ENCODE results near the gene CCS. TPM values are rescaled to one million over a fixed set of nuclear protein-coding genes. Genes with fewer than 3 reads are reported as not detected.
"Not testable (repeated sequence)": the region's sequence is repeated elsewhere in the genome, so short reads cannot be mapped to it uniquely, and the experiment has no call there.

The CCS gene
- total and polyA plus RNA-seq, 7 donors = 10.5 to 22.9 (median 15.7) TPM

- 65 to 77% (median 76%) methylated on average over 2 of the region's 2 CpGs for WGBS, 3 donors
- Histone ChIP-seq H3K9me3 (no peaks in the 10 kb centered on the region), H3K4me1 (peaks cover 12% of the 10 kb centered on the region), H3K36me3 (ENCODE audit: insufficient read depth in 1 of 2, low read depth in 1 of 2) (peaks cover 0 to 16% of the 10 kb centered on the region in 2 donors), H3K4me3 (no peak overlapping the region), H3K27ac (no peak overlapping the region), H3K27me3 (ENCODE audit: insufficient read depth in 3 of 3, low read length in 2 of 3) (no peaks in the 10 kb centered on the region)
- intact Hi-C loops (cut with DNase I) = no loop called here
- ATAC-seq (no peak), DNase-seq (no peak)
- no peak for TF ChIP-seq CTCF (IDR thresholded peaks at IDR 0.05)
These were observed 22.2 kb upstream of the CCS start for GRCh38 chr11:66570850-66571180.

GRCh38 chr11:66579017-66579606, 13.9 kb upstream of the CCS start:
- WGBS, 3 donors = 16 to 19% (median 18%) methylated on average over 25 of the region's 25 CpGs
- Histone ChIP-seq H3K27ac (no peak overlapping the region), H3K27me3 (ENCODE audit: insufficient read depth in 3 of 3, low read length in 2 of 3) (no peaks in the 10 kb centered on the region), H3K9me3 (no peaks in the 10 kb centered on the region), H3K4me1 (no peaks in the 10 kb centered on the region), H3K36me3 (ENCODE audit: insufficient read depth in 1 of 2, low read depth in 1 of 2) (no peaks in the 10 kb centered on the region), H3K4me3 (no peak overlapping the region)
- intact Hi-C loops (cut with DNase I) = loop anchor here (1.0 to 5.0 kb wide), 3 partner anchors 99 to 253 kb away; no protein-coding TSS in a partner anchor
- TF ChIP-seq CTCF (IDR thresholded peaks at IDR 0.05) = peak; percentile 75
- DNase-seq (peak; percentile 83 to 86), ATAC-seq (peak; percentile 74 to 95 (median 92))

GRCh38 chr11:66580803-66581202, 12.2 kb upstream of the CCS start:
- H3K4me1 ChIP-seq = no peaks in the 10 kb centered on the region
- TF ChIP-seq CTCF (IDR thresholded peaks at IDR 0.05) = no peak
- ATAC-seq (no peak), DNase-seq (no peak)
- H3K27ac ChIP-seq = no peak overlapping the region
- no peaks in the 10 kb centered on the region for H3K9me3 ChIP-seq
- no peak overlapping the region for H3K4me3 ChIP-seq
- H3K36me3 ChIP-seq (ENCODE audit: insufficient read depth in 1 of 2, low read depth in 1 of 2) = no peaks in the 10 kb centered on the region
- WGBS, 3 donors = 60 to 73% (median 71%) methylated on average over 5 of the region's 5 CpGs
- no peaks in the 10 kb centered on the region for H3K27me3 ChIP-seq (ENCODE audit: insufficient read depth in 3 of 3, low read length in 2 of 3)
- intact Hi-C loops (cut with DNase I) = no loop called here

GRCh38 chr11:66581261-66581660, 11.7 kb upstream of the CCS start:
- ATAC-seq (no peak), DNase-seq (no peak)
- H3K4me1 ChIP-seq = no peaks in the 10 kb centered on the region
- no peaks in the 10 kb centered on the region for H3K27me3 ChIP-seq (ENCODE audit: insufficient read depth in 3 of 3, low read length in 2 of 3)
- H3K27ac ChIP-seq = no peak overlapping the region
- no peak for TF ChIP-seq CTCF (IDR thresholded peaks at IDR 0.05)
- no peaks in the 10 kb centered on the region for H3K36me3 ChIP-seq (ENCODE audit: insufficient read depth in 1 of 2, low read depth in 1 of 2)
- no peaks in the 10 kb centered on the region for H3K9me3 ChIP-seq
- 77 to 86% (median 79%) methylated on average over 3 of the region's 3 CpGs for WGBS, 3 donors
- intact Hi-C loops (cut with DNase I) = no loop called here
- no peak overlapping the region for H3K4me3 ChIP-seq

- H3K9me3 ChIP-seq; H3K36me3 ChIP-seq (ENCODE audit: insufficient read depth in 1 of 2, low read depth in 1 of 2); ATAC-seq; intact Hi-C loops (cut with DNase I); H3K4me1 ChIP-seq; H3K4me3 ChIP-seq; DNase-seq; H3K27me3 ChIP-seq (ENCODE audit: insufficient read depth in 3 of 3, low read length in 2 of 3); H3K27ac ChIP-seq: not testable (repeated sequence)
- WGBS, 3 donors = 74 to 77% (median 77%) methylated on average over 3 of the region's 3 CpGs
These were observed 10.3 kb upstream of the CCS start for GRCh38 chr11:66582565-66583147.

GRCh38 chr11:66585447-66585846, 7.5 kb upstream of the CCS start:
- DNase-seq; H3K4me1 ChIP-seq; H3K4me3 ChIP-seq; ATAC-seq; H3K9me3 ChIP-seq; H3K27ac ChIP-seq; H3K36me3 ChIP-seq (ENCODE audit: insufficient read depth in 1 of 2, low read depth in 1 of 2); H3K27me3 ChIP-seq (ENCODE audit: insufficient read depth in 3 of 3, low read length in 2 of 3); intact Hi-C loops (cut with DNase I): not testable (repeated sequence)
- 85 to 95% (median 89%) methylated on average over 1 of the region's 1 CpG for WGBS, 3 donors
